Fibroblast of the aortic adventitia (primary cell): ENCODE results near the gene XYLT1. TPM values are rescaled to one million over a fixed set of nuclear protein-coding genes. Genes with fewer than 3 reads are reported as not detected.

Source experiments
- DNase-seq: peaks from one replicate; pipeline ENCODE4 v3.0.0-alpha.2; 2010; ENCODE audit warnings: low read depth
- H3K4me3 ChIP-seq: 2 replicates; pipeline ENCODE4 v1.5.1; 2011; ENCODE audit warnings: low read depth, mild to moderate bottlenecking, control low read depth, low read length, moderate library complexity
- CTCF ChIP-seq: IDR thresholded peaks from 2 replicates; pipeline ENCODE4 v1.5.1; 2011; ENCODE audit warnings: mild to moderate bottlenecking, low read length, control low read depth, inconsistent platforms; ENCODE audit not compliant: insufficient read depth
- total RNA-seq: library from RNA; depleted of rRNA; stranded (reverse); fragments of >200 nt; gene quantifications from 2 replicates; pipeline ENCODE4 v1.2.3, GENCODE V29; 2012; ENCODE audit warnings: low replicate concordance

The XYLT1 gene
- total RNA-seq, 1 donor: 32.7 TPM

- no peak for DNase-seq
- no peak for TF ChIP-seq CTCF
- H3K4me3 ChIP-seq: no peak overlapping the region
Observed at GRCh38 chr16:17343728-17344127, 127.0 kb downstream of the XYLT1 start.

GRCh38 chr16:17343028-17343427 is 127.7 kb downstream of the XYLT1 start:
- no peak for DNase-seq
- H3K4me3 ChIP-seq: no peak overlapping the region
- no peak for TF ChIP-seq CTCF

- DNase-seq: no peak
- no peak overlapping the region for H3K4me3 ChIP-seq
- no peak for TF ChIP-seq CTCF
Observed at GRCh38 chr16:17342031-17342430, 128.7 kb downstream of the XYLT1 start.

GRCh38 chr16:17340804-17341203 is 130.0 kb downstream of the XYLT1 start:
- no peak overlapping the region for H3K4me3 ChIP-seq
- no peak for DNase-seq
- no peak for TF ChIP-seq CTCF

- no peak for DNase-seq
- TF ChIP-seq CTCF: no peak
- no peak overlapping the region for H3K4me3 ChIP-seq
Observed at GRCh38 chr16:17339764-17340541, 130.8 kb downstream of the XYLT1 start.

GRCh38 chr16:17338244-17338643 is 132.5 kb downstream of the XYLT1 start:
- no peak overlapping the region for H3K4me3 ChIP-seq
- no peak for TF ChIP-seq CTCF
- DNase-seq: no peak

GRCh38 chr16:17336530-17336900 is 134.2 kb downstream of the XYLT1 start:
- no peak for DNase-seq
- H3K4me3 ChIP-seq: no peak overlapping the region
- no peak for TF ChIP-seq CTCF
